Dermis microvascular lymphatic vessel endothelial cell (primary cell): Measurements from ENCODE around the gene PPP2R2B. TPM values are rescaled to one million over a fixed set of nuclear protein-coding genes. Genes with fewer than 3 reads are reported as not detected.
"Not testable (repeated sequence)": the region's sequence is repeated elsewhere in the genome, so short reads cannot be mapped to it uniquely, and the experiment has no call there.

ENCODE experiments used
- DNase-seq, 2 donors: peaks; one replicate each; pipeline versions ENCODE4 v3.0.0 to v3.0.0-alpha.2; 2010; ENCODE audit warnings: low read depth in 2 of 2
- total RNA-seq: library from RNA; depleted of rRNA; stranded (reverse); fragments of >200 nt; gene quantifications from 2 replicates; pipeline ENCODE4 v1.2.1, GENCODE V29; 2014

Gene PPP2R2B
- total RNA-seq, 1 donor from 2014 or later, result not detected

GRCh38 chr5:146745931-146746577 is 132.5 kb downstream of the PPP2R2B start:
- no peak for DNase-seq

GRCh38 chr5:146744068-146744745 is 134.3 kb downstream of the PPP2R2B start:
- DNase-seq, result no peak

GRCh38 chr5:146734936-146735577 is 143.5 kb downstream of the PPP2R2B start:
- DNase-seq, result no peak

GRCh38 chr5:146732962-146733361 is 145.6 kb downstream of the PPP2R2B start:
- DNase-seq, result peak in 1 of 2 donors; percentile 2

GRCh38 chr5:146731909-146732659 is 146.5 kb downstream of the PPP2R2B start:
- DNase-seq, result peak in 1 of 2 donors; percentile 81

- DNase-seq, result not testable (repeated sequence)
Observed at GRCh38 chr5:146728746-146729145, 149.8 kb downstream of the PPP2R2B start.

- no peak for DNase-seq
Observed at GRCh38 chr5:146726891-146727290, 151.7 kb downstream of the PPP2R2B start.

- no peak for DNase-seq
Observed at GRCh38 chr5:146726020-146726419, 152.5 kb downstream of the PPP2R2B start.

GRCh38 chr5:146725025-146725424 is 153.5 kb downstream of the PPP2R2B start:
- no peak for DNase-seq

GRCh38 chr5:146722361-146722779 is 156.2 kb downstream of the PPP2R2B start:
- no peak for DNase-seq

- no peak for DNase-seq
Observed at GRCh38 chr5:146721073-146721815, 157.3 kb downstream of the PPP2R2B start.

GRCh38 chr5:146720107-146720506 is 158.4 kb downstream of the PPP2R2B start:
- no peak for DNase-seq

- no peak for DNase-seq
Observed at GRCh38 chr5:146719179-146719578, 159.4 kb downstream of the PPP2R2B start.

- no peak for DNase-seq
Observed at GRCh38 chr5:146718609-146719008, 159.9 kb downstream of the PPP2R2B start.

- DNase-seq, result peak in 1 of 2 donors; percentile 31
Observed at GRCh38 chr5:146717951-146718350, 160.6 kb downstream of the PPP2R2B start.

- no peak for DNase-seq
Observed at GRCh38 chr5:146716636-146717035, 161.9 kb downstream of the PPP2R2B start.

GRCh38 chr5:146710348-146710747 is 168.2 kb downstream of the PPP2R2B start:
- DNase-seq, result no peak

- DNase-seq, result no peak
Observed at GRCh38 chr5:146707316-146707715, 171.2 kb downstream of the PPP2R2B start.

- no peak for DNase-seq
Observed at GRCh38 chr5:146706321-146706972, 172.1 kb downstream of the PPP2R2B start.

- DNase-seq, result no peak
Observed at GRCh38 chr5:146704949-146705665, 173.4 kb downstream of the PPP2R2B start.
